Neural progenitor cell (in vitro differentiated cells): ENCODE data around the gene BRD7. TPM values are rescaled to one million over a fixed set of nuclear protein-coding genes. Genes with fewer than 3 reads are reported as not detected.

Source experiments
- DNase-seq: peaks from one replicate; pipeline ENCODE4 v3.0.0-alpha.2; 2016; ENCODE audit warnings: low spot score
- H2AFZ ChIP-seq: fragments of 200-600 bp; sonication (generic); replicated peaks from 2 replicates; pipeline ENCODE4 v1.6.1; 2016; ENCODE audit warnings: antibody characterized with exemption
- H3F3A ChIP-seq: fragments of 200-600 bp; sonication (generic); 2 replicates; pipeline ENCODE4 v1.6.1; 2016; ENCODE audit warnings: antibody characterized with exemption, low read depth
- H3K27ac ChIP-seq: fragments of 200-600 bp; sonication (generic); 2 replicates; pipeline ENCODE4 v1.5.1; 2016; ENCODE audit warnings: mild to moderate bottlenecking
- H3K27me3 ChIP-seq: fragments of 200-600 bp; sonication (generic); 2 replicates; pipeline ENCODE4 v1.6.1; 2016; ENCODE audit warnings: mild to moderate bottlenecking, moderate library complexity
- H3K36me3 ChIP-seq: fragments of 200-600 bp; sonication (generic); 2 replicates; pipeline ENCODE4 v1.5.1; 2016
- H3K4me1 ChIP-seq: fragments of 200-600 bp; sonication (generic); 2 replicates; pipeline ENCODE4 v1.6.1; 2016; ENCODE audit warnings: mixed run types
- H3K4me2 ChIP-seq: fragments of 200-600 bp; sonication (generic); 2 replicates; pipeline ENCODE4 v1.6.1; 2016
- H3K4me3 ChIP-seq: fragments of 200-600 bp; sonication (generic); 2 replicates; pipeline ENCODE4 v1.5.1; 2016
- H3K79me2 ChIP-seq: fragments of 200-600 bp; sonication (generic); 2 replicates; pipeline ENCODE4 v1.6.1; 2016; ENCODE audit warnings: low read depth
- H3K9ac ChIP-seq: fragments of 200-600 bp; sonication (generic); 2 replicates; pipeline ENCODE4 v1.6.1; 2016
- H3K9me3 ChIP-seq: fragments of 200-600 bp; sonication (generic); 2 replicates; pipeline ENCODE4 v1.5.1; 2016; ENCODE audit warnings: low read depth
- H4K20me1 ChIP-seq: fragments of 200-600 bp; sonication (generic); 2 replicates; pipeline ENCODE4 v1.6.1; 2016; ENCODE audit warnings: low read depth
- H3K27ac Mint-ChIP-seq: 3 replicates; pipeline ENCODE4 v1.8.0; 2021; ENCODE audit warnings: mixed read lengths
- H3K27me3 Mint-ChIP-seq: 2 replicates; pipeline ENCODE4 v1.8.0; 2022; ENCODE audit warnings: low read depth, mild to moderate bottlenecking, inconsistent platforms, moderate library complexity, mixed read lengths; ENCODE audit not compliant: insufficient read depth
- H3K36me3 Mint-ChIP-seq: 3 replicates; pipeline ENCODE4 v1.8.0; 2021; ENCODE audit warnings: mixed read lengths
- H3K4me1 Mint-ChIP-seq: 3 replicates; pipeline ENCODE4 v1.8.0; 2021; ENCODE audit warnings: mixed read lengths
- H3K4me3 Mint-ChIP-seq: 3 replicates; pipeline ENCODE4 v1.8.0; 2021; ENCODE audit warnings: mild to moderate bottlenecking, moderate library complexity, mixed read lengths
- H3K9me3 Mint-ChIP-seq: 3 replicates; pipeline ENCODE4 v1.8.0; 2020; ENCODE audit warnings: mixed read lengths
- EZH2 ChIP-seq: fragments of 200-600 bp; sonication (generic); IDR thresholded peaks from 2 replicates; pipeline ENCODE4 v1.6.1; 2017; ENCODE audit warnings: antibody characterized with exemption, mild to moderate bottlenecking, moderate library complexity
- EZH2phosphoT487 ChIP-seq: fragments of 200-600 bp; sonication (generic); IDR thresholded peaks from 2 replicates; pipeline ENCODE4 v1.6.1; 2017; ENCODE audit warnings: antibody characterized with exemption
- total RNA-seq: library from RNA; depleted of rRNA; stranded (reverse); fragments of >200 nt; gene quantifications from 2 replicates; pipeline ENCODE4 v1.2.3, GENCODE V29; 2015; ENCODE audit warnings: low replicate concordance
- TF ChIP-seq, protein P1 (sequence below): fragments of 200-600 bp; sonication (generic); IDR thresholded peaks from 2 replicates; pipeline ENCODE4 v1.5.1; 2017; ENCODE audit warnings: antibody characterized with exemption, mild to moderate bottlenecking

Gene BRD7
- total RNA-seq, 1 donor from 2014 or later, result 164 TPM

- Histone ChIP-seq H3K79me2 (no peaks in the 10 kb centered on the region), H3K4me1 (peaks cover 7% of the 10 kb centered on the region), H3K4me2 (no peak overlapping the region), H3K36me3 (no peaks in the 10 kb centered on the region), H3K27ac (no peak overlapping the region), H3F3A (no peaks in the 10 kb centered on the region), H3K4me3 (no peak overlapping the region), H4K20me1 (no peaks in the 10 kb centered on the region), H3K9ac (no peak overlapping the region), H2AFZ (no peak overlapping the region), H3K9me3 (no peaks in the 10 kb centered on the region), H3K27me3 (no peaks in the 10 kb centered on the region)
- H3K27ac Mint-ChIP-seq, result peak overlapping the region; percentile 25
- no peaks in the 10 kb centered on the region for H3K9me3 Mint-ChIP-seq
- no peak overlapping the region for H3K4me3 Mint-ChIP-seq
- no peak for DNase-seq
- peaks cover 16% of the 10 kb centered on the region for H3K27me3 Mint-ChIP-seq
- H3K36me3 Mint-ChIP-seq, result no peaks in the 10 kb centered on the region
- no peak for TF ChIP-seq EZH2phosphoT487
- no peak for TF ChIP-seq EZH2
- TF ChIP-seq, protein P1, sequence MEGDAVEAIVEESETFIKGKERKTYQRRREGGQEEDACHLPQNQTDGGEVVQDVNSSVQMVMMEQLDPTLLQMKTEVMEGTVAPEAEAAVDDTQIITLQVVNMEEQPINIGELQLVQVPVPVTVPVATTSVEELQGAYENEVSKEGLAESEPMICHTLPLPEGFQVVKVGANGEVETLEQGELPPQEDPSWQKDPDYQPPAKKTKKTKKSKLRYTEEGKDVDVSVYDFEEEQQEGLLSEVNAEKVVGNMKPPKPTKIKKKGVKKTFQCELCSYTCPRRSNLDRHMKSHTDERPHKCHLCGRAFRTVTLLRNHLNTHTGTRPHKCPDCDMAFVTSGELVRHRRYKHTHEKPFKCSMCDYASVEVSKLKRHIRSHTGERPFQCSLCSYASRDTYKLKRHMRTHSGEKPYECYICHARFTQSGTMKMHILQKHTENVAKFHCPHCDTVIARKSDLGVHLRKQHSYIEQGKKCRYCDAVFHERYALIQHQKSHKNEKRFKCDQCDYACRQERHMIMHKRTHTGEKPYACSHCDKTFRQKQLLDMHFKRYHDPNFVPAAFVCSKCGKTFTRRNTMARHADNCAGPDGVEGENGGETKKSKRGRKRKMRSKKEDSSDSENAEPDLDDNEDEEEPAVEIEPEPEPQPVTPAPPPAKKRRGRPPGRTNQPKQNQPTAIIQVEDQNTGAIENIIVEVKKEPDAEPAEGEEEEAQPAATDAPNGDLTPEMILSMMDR, result no peak
- peaks cover 24% of the 10 kb centered on the region for H3K4me1 Mint-ChIP-seq
Measured at GRCh38 chr16:50403491-50403890, 34.7 kb upstream of the BRD7 start.

DNA sequence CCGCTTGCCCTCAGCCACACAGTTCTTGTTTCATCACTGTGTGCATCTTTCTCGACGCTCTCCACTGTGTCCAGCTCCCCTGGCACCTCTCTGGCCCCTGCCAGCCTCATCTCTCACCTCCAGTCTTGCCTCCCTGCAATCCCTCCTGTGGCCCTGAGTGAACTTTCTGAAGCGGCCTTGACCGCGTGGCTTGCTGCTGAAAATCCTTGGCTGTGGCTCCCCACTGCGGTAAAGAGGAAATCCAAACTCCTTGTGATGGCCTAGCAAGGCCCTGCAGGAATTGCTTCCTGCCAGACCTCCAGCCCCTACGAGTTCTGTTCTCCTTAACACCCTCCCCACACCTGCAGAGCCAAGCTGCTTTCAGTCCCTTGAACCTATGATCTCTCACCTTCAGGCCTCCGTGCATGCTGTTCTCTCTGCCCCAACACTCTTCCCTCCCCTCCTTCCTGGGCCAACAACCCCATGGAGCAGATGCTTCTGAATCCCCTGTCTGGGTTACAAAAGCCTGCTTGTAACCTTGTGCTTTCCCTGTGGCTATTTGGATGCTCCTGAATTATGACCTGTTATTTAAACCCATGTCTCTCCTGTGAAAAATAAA lies 33.6 kb upstream of the BRD7 start:
- Histone ChIP-seq H3K4me2 (no peak overlapping the region), H4K20me1 (no peaks in the 10 kb centered on the region), H3K36me3 (no peaks in the 10 kb centered on the region), H3K9ac (no peak overlapping the region), H3K27me3 (no peaks in the 10 kb centered on the region), H3F3A (no peaks in the 10 kb centered on the region), H2AFZ (no peak overlapping the region), H3K79me2 (no peaks in the 10 kb centered on the region), H3K4me3 (no peak overlapping the region), H3K27ac (no peak overlapping the region), H3K9me3 (no peaks in the 10 kb centered on the region), H3K4me1 (peaks cover 4% of the 10 kb centered on the region)
- DNase-seq, result no peak
- H3K4me1 Mint-ChIP-seq, result peaks cover 18% of the 10 kb centered on the region
- no peaks in the 10 kb centered on the region for H3K9me3 Mint-ChIP-seq
- peaks cover 16% of the 10 kb centered on the region for H3K27me3 Mint-ChIP-seq
- no peak overlapping the region for H3K27ac Mint-ChIP-seq
- no peaks in the 10 kb centered on the region for H3K36me3 Mint-ChIP-seq
- H3K4me3 Mint-ChIP-seq, result no peak overlapping the region
- TF ChIP-seq EZH2, result no peak

DNA sequence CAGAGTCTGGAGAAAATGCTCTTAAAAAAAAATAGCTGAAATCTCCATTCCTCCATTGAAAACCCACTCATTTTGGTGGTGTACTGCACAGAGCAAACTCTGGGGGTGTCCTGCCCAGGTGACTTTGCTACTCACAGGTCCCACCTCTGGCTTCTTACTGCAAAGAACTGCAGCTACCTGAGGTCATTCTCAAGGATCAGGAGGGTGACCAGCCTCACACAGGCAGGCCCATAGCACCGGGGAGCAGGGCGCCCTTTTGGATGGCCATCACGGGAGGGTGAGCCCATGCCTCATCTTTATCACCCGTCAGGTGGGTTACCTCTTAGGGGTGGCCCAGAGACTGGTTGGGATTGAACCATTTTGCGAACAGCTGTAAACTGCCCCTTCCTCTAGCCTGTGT lies 32.6 kb upstream of the BRD7 start:
- no peak overlapping the region for H3K9ac ChIP-seq
- Mint-ChIP-seq H3K27me3 (peaks cover 16% of the 10 kb centered on the region), H3K27ac (no peak overlapping the region), H3K4me1 (peaks cover 24% of the 10 kb centered on the region), H3K4me3 (no peak overlapping the region), H3K36me3 (no peaks in the 10 kb centered on the region), H3K9me3 (no peaks in the 10 kb centered on the region)
- no peaks in the 10 kb centered on the region for H3K79me2 ChIP-seq
- H2AFZ ChIP-seq, result no peak overlapping the region
- no peak for TF ChIP-seq EZH2phosphoT487
- TF ChIP-seq, protein P1, result no peak
- no peak for TF ChIP-seq EZH2
- no peaks in the 10 kb centered on the region for H3K4me1 ChIP-seq
- H3K36me3 ChIP-seq, result no peaks in the 10 kb centered on the region
- H3K27ac ChIP-seq, result no peak overlapping the region
- H3K4me3 ChIP-seq, result no peak overlapping the region
- H3K4me2 ChIP-seq, result no peak overlapping the region
- H3K9me3 ChIP-seq, result no peaks in the 10 kb centered on the region
- H3K27me3 ChIP-seq, result no peaks in the 10 kb centered on the region
- DNase-seq, result no peak
- no peaks in the 10 kb centered on the region for H4K20me1 ChIP-seq
- no peaks in the 10 kb centered on the region for H3F3A ChIP-seq

DNA sequence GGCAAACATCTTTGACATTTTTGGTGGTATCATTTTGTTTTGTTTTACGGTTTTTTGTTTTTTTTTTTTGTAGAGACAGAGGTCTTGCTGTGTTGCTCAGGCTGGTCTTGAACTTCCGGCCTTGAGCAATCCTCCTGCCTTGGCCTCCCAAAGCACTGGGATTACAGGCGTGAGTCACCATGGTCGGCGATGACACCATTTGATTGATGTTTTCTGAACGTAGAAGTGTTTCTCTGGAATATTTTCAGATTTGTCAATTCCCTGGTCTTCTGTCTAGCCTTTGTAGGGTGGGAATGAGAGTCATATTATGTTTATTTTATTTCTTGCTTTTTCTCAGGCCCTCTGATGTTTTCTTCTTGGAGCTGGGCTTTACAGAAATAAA lies 32.2 kb upstream of the BRD7 start:
- Histone ChIP-seq H3K27me3 (no peaks in the 10 kb centered on the region), H3K9me3 (no peaks in the 10 kb centered on the region), H3F3A (no peaks in the 10 kb centered on the region), H3K4me3 (no peak overlapping the region), H3K27ac (no peak overlapping the region), H3K9ac (no peak overlapping the region), H4K20me1 (no peaks in the 10 kb centered on the region), H3K4me1 (no peaks in the 10 kb centered on the region), H3K79me2 (no peaks in the 10 kb centered on the region), H3K36me3 (no peaks in the 10 kb centered on the region), H3K4me2 (no peak overlapping the region), H2AFZ (no peak overlapping the region)
- H3K27me3 Mint-ChIP-seq, result peaks cover 16% of the 10 kb centered on the region
- H3K27ac Mint-ChIP-seq, result no peak overlapping the region
- H3K4me3 Mint-ChIP-seq, result no peak overlapping the region
- H3K36me3 Mint-ChIP-seq, result no peaks in the 10 kb centered on the region
- peaks cover 24% of the 10 kb centered on the region for H3K4me1 Mint-ChIP-seq
- no peak for TF ChIP-seq EZH2phosphoT487
- TF ChIP-seq, protein P1, result no peak
- DNase-seq, result no peak
- H3K9me3 Mint-ChIP-seq, result no peaks in the 10 kb centered on the region
